GM18511 (cell line): ENCODE results near the gene RAD51B.

Experiments used
- ATAC-seq: cut with Tn5 transposase; IDR thresholded peaks from one replicate; pipeline ENCODE4 v1.9.1; 2021; ENCODE audit warnings: mild to moderate bottlenecking, moderate library complexity; ENCODE audit not compliant: unreplicated experiment

Gene RAD51B

DNA sequence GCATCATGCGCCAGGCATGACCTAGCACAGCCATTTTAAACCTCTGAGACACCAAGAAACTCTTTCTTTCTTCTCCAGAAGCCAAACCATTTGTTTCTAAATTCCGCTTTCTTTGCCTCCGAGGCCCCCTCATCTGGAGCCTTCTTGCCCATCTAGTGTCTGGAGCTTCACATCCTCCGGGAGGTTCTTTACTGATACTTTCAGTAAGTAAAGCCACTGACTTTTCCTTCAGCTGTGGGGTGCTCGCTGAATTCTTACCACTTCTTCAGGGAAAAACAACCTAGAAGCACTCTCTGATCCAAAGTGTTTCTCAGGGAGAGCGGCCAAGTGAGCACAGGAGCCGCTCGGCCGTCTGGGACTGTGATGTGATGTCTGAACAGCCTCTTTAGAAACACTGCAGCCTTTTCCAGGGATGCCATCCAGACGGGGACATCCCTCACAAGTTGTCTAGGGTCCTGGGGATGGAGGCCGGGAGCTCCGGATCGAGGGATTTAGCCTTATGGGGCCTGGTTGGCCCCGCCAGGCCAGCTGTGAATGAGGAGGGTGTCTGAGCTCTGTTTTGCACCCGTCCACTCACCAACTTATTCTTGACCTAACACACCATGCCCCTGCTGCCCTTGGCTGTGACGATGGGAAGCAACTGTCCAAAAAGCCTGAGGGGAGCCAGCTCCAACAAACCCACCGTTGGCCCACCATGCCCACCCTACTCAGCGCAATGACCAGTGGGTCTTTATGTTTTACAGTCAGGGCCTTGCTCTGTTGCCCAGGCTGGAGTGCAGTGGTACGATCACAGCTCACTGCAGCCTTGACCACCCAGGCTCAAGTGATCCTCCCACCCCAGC, 812.7 kb downstream of the RAD51B start:
- ATAC-seq, result no peak

DNA sequence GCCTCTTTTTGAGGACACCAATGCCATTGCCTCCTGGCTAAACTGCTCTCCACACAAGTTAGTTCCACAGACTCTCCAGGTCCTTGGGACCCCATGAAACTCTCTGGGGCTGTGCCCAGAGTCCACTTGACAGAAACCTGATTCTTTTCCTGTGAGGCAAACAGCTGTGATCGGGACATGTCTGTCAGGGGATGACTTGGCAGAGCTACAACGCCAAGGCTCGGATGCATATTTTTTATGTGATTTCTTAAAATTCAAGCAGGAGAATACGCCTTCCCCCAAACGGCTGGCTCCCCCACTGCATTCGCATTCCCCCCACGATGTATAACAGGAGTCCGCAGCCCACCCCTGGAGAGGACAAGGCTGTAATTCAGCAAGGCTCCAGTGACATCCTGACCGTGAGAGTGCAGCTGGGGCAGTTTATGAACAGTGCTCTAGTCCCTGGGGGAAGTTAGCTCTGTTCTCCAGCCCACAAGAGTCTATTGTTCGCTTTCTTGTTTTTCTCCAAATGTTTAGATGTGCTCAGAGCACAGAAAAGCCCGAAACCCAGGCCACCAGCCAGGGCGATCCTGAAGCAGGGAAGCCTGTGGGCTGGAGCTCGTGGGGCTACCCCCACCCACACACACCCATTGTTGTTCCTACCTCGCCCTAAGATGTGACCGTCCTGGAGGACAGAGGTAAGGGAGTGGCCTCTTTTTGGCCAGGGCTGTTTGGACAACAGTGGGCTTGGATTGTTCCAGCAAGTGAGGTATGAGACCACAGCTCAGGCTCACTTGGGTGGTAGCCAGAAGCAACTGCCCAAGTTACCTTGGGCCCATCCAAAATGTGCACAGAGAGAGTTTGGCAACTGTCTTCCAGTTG, 813.8 kb downstream of the RAD51B start:
- ATAC-seq, result no peak

DNA sequence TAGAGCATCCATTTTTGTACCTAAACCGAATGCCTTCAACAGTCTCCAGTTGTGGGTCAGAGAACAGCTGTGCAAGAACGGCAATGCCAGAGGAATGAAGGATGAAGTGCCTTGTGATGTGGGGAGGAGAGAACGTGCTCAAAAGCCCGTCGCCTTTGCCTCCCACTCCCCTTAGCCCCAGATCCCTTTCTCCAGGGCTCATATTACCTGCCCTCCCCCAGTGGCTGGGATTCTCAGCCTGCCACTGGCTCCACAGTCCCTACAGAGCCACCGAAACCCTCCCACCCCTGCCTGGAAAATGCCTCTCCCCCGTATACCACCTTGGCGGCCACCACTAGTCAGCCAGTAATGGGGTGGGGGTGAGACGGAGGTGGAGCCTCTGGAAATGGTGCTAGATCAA, 814.8 kb downstream of the RAD51B start:
- ATAC-seq, result no peak

DNA sequence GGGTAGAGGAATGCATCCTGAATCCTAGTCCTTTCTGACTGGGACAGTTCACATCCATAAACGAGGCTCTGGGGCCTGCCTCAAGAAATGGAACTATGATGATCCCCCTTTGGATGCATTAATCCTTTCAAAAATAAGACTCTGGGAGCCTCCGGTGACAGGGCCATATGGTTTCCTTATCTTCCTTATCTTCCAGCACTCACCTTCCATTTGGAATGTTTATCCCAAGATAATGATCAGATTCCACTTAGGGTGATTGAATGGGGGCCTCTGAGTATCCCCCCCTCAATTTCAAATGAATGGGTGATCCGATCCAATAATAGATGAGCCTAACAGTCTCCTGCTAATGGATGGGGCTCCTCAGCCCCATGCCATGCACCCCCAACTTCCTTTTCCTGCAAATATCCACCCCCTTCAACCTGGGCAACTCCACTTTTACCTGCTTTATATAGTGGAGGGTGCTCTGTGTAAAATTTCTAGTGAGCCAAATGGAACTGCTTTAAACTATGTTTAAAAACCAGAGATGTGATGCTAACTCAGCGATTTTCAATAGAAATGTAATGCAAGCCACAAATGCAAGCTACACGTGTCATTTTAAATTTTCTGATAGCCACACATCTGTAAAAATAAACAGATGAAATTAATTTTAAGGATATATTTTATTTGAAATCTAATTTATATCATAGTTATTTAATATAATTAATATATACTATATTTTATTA, 815.5 kb downstream of the RAD51B start:
- no peak for ATAC-seq

DNA sequence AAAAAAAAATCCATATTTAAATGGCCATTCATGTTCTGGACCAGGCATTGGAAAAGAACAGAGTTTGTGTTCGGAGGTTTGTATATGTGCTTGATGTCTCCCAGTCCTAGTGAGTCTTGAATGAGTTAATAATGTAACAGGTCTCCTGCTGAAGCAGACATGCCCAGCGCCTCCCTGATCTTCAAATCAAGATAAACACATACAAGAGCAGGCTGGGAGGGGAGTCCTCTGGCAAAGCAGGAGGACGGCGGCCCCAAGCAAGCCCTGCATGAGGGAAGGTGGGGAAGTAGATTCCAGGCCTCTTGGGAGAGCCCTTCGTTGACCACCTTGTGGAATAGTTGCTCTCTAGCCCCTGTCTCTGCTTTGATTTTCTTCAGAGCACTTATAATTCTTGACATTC, 817.0 kb downstream of the RAD51B start:
- ATAC-seq, result no peak

DNA sequence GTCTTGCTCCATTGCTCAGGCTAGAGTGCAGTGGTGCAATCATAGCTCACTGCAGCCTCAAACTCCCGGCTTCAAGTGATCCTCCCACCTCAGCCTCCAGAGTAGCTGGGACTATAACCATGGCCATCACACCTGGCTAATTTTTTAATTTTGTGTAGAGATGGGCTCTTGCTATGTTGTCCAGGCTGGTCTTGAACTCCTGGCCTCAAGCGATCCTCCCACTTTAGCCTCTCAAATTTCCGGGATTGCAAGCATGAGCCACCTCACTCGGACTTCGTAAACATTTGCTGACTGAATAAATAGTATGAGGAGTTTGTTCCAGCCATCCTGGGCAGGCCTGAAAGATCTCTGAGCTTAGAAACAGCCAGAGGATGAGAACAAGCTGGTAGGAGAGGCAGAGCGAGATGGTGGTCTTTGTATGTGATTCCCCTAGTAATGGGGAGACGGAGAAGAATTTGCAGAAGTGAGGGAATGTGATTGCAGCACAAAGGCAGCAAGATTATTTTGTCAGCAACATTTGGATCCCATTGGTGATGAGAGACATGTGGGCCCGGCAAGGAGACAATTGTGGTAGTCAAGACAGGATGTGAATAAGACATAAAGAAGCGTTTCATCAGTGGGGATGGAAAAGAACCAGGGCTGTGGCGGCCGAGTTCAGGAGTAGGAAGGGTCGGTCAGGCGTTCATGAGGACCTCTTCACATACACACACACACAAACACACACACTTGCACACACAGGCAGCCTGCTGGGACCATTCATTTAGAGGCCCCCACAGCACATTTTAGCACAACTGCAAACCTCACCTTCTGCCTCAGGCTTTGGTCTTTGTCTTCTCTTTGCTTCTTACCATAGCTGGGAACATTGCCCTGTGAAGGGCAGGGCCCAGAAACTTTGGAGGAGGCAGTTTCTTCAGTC, 817.8 kb downstream of the RAD51B start:
- ATAC-seq, result no peak

DNA sequence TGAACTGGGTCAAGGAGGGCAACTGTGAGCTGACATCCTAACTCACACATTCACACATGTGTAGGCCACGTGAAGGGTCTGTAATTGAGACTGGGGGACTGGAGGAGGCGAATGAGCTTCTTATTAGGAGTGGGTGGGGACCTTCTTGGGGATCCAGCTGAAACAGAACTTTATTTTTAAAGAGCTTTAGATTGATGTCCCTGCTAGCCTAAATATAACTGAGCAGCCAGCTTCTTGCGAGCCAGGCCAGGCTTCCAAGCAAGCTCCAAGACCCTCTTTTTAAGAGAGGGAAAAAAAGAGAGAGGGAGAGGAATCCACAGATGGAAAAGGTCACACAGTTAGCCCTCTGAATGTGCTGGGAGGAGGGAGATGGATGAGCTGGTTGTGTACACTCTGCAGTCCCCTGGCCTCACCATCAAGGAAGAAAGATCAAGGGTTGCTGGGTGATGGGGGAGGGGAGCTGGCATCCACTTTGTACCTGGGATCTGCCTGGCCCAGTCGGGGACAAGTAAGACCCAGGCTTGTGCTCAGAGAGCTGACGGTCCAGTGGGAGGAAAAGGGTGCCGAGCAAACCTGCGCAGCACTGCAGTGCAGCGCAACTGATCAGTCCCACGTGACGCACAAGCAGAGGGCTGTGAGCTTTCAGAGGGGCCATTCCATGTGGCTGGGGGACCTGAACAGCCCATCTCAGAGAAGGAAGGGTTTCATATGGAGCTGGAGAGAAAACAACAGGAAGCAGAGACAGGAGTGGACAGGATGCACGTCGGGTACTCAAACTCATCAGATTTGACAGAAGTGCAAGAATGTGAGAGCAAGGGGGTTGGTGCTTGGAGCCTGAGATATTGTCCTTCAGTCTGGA, 818.8 kb downstream of the RAD51B start:
- ATAC-seq, result no peak

DNA sequence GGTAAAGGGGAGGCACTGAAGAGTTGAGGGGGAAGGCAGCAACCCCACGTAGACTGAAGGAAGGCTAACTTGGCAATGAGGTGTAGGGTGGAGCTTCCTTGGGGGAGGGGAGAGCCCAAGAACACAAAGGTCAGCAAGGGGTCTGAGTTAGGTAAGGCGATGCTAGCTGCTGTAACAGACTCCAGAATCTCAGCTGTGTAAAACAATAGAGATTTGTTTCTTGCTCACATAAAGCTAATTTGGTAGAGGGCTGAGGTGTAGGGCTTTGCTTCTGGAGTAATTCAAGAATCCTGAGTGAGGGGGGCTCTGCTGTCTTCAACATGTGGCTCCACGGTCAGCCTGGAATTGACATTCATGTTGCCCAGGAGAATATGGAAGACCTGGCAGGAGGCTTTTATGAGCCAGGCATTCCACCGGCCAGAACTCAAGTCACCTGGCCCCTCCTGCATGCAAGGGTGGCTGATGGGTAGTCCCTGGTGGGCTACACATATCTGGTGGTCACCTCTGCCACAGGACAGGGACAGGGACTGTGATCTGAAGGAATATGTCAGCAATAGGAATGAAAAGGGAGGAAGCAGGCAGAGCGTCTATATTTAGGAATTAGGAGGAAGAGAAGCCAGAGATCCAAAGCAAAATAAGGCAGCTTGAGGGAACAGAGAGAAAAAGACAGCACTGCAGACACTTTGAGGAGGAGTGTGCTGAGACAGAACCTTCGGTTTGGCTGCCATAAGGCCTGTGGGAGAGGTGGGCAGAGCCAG, 819.6 kb downstream of the RAD51B start:
- ATAC-seq, result no peak

DNA sequence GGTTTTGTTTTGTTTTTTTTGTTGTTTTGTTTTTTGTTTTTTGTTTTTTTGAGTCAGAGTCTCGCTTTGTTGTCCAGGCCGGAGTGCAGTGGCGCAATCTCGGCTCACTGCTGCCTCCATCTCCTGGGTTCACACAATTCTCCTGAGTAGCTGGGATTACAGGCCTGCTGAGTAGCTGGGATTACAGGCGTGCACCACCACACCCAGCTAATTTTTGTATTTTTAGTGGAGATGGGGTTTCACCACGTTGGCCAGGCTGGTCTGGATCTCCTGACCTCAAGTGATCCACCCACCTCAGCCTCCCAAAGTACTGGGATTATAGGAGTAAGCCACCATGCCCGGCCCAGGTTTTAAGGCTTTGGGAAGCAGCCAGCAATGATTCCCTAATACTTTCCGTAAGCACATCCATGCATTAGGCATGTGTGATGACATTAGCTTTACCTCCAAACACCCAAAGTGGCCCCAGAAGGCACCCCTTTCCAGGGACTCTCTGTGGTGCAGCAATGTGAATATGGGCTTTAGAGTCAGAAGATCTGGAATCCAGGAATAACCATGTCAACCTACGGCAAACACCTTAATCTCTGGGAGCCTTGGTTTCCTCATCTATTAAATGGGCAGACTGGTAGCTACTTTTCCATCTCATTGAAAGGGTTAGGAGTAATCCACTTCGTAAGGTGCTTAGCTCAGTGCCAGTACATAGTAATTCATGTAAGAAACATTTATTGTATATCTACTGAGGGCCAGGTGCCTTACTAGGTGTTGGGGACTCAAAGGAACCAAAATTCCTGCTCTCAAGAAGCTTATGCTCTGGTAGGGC, 820.4 kb downstream of the RAD51B start:
- ATAC-seq, result no peak

DNA sequence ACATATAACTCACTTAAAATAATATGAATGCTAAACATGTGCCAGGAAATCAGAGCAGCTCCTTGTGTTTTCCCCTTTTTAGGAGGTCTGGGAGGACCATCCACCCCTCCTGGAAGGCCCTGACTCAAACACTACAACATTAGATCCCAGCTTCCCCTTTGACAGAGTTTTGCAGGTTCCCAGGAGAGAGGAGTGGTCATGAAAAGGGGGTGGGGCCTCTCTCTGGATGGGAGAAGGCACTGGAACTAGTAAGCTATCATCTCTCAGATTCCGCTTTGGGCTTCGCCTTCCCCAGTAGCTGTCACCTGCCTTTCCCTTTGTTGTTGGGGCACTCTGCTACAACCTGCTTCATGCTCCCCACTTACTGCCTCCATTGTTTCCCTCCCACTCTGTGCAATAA, 824.1 kb downstream of the RAD51B start:
- no peak for ATAC-seq

DNA sequence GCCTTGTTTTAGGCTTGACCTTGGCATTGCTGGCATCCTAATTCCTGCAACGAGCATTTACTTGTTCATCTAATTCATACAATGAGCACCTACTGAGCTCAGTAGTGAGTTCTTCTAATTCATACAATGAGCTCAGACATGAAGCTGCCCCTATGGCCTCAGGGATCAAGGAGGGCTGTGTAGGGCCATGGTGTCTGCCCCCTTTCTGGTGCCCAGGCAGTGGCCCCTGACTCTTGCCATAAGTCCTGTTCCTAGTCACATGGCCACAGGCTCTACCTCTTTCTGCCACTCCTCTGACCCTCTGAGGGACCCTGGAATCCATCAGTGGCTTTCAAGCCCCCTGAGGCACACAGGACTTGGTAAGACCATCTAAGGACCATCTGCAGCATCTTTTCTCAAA, 824.5 kb downstream of the RAD51B start:
- no peak for ATAC-seq

DNA sequence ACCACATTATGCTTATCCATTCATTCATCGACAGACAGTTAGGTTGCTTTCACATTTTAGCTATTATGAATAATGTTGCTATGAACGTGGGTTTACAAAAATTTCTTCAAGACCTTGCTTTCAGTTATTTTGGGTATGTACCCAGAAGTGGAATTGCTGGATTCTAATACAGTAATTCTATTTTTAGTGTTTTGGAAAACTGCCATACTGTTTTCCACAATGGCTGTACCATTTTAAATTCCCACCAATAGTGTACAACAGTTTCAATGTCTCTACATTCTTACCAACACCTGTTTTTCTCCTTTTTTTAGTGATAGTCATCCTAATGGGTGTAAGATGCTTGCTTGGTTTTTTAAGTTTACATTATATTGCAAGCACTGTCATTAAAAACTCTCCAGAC, 825.8 kb downstream of the RAD51B start:
- ATAC-seq, result no peak

DNA sequence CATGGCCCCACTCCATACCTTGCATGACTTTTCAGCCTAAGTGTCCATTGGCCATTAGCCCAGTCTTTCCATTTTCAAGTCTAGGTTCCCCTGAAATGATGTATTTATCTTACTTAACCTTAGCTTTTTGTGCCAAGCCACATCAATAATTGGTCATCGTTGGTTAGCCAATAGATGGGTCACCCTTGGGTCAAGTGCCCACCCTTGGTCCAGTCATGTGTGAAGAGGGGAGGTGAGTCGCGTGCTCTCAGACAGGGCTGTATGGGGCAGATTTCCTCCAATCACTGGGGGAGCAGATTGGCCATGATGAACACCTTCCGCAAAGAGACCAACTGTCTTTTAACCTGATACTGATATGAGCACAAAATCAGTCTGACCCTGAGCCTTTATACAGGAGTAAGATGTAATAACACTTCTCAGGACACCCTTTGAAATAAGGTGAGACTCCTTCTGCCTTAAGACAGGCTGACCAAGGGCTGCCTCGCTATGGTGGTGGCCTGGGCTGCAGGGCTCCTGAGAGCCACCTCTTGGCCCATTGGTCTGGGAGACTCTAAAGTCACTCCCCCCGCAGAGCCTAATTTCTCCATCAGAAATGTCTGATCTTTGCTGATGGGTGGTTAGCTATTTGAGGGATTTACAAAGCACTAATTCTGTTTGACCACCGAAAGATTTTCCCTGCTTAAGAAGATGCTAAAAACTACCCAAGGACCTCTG, 830.1 kb downstream of the RAD51B start:
- ATAC-seq, result no peak

DNA sequence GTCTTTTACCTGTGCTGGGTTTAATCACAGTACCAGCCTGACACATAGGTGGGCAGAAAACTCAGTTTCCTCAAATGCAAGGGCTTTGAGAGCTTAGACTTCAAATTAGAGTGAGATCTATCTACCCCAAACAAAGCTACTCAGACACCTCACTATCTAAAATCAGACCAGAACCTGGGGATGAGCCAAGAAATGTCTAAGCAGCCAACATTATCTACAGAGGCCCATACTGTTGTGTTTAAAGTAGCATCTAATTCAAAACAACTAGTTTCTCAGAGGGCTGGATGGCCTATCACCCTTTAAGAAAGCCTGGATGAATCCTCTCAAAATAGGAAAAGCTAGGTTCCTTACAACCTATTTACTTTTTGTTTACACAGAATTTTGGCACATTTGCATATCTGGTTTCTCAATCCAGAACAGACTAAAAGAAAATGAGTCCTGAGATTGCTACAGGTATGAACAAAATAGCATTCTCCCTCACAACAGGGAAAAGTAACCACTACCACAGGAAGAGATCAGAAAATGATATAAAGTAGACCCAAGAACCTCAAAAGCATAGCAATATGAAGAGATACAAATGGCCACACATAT, 830.9 kb downstream of the RAD51B start:
- ATAC-seq, result no peak

DNA sequence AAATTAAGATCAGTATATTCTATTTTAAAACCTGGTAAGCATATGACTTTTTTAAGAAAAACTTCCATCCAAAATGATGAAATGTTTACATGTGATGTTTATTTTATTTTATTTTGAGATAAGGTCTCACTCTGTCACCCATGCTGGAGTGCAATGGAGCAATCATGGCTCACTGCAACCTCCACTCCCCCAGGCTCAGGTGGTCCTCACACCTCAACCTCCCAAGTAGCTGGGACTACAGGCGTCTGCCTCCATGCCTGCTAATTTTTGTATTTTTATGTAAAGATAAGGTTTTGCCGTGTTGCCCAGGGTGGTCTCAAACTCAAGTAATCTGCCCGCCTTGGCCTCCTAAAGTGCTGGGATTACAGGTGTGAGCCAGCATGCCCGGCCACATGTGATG, 831.5 kb downstream of the RAD51B start:
- ATAC-seq, result no peak

DNA sequence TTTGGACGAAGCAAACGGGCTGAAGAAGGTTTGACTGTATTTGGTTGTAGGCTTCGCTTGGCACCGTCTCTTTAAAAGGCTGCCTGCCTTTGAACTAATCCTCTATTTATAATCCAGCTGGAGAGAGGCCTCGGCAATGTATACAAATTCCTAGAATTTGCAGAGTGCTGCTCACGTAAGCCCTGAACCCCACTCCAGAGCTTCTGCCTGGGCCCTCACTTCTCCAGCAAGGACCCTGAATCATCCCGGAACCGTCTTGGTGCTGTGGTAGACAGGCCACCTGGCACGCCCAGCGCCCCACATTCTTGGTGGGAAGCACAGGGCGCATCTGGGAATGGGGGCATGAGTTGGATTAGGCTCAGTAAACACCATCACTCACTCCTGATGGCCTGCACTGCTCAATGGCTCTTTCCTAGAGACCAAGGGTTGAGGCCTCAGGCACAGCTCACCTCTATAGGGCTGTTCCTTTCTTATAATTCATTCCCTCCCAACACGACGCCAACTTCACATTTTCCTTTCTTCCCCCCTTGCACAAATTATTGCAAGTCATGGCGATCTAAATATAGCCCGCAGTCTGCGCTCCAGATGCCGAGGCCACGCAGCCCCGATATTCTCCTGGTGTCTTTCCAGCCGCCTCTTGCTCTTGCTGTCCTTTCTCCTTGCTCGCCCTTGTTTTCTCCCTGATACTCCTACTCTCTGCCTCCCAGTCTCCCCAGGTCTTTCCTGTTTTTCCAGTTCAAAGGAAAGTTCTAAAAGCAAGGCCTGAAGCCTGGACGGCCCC, 832.3 kb downstream of the RAD51B start:
- no peak for ATAC-seq
